Immature natural killer cell (primary cell): ENCODE measurements around the gene CD3E. TPM values are rescaled to one million over a fixed set of nuclear protein-coding genes. Genes with fewer than 3 reads are reported as not detected.

Source experiments
- polyA plus RNA-seq, 3 donors: library from polyadenylated mRNA; unstranded; fragments of 300-500 nt; fragmentation: Illumina TruSeq; gene quantifications; one replicate each; pipeline ENCODE4 v1.2.3, GENCODE V29; 2021

CD3E gene
- polyA plus RNA-seq, 3 donors from 2014 or later = 50.4 to 456 (median 296) TPM

Other genes with a start within 250 kb of the CD3E start
- gene TMPRSS4, start 227.7 kb upstream of the CD3E start, polyA plus RNA-seq = not detected
- 1 to 10 TPM in 1 of 3 donors, under 1 TPM in 1, not detected in 1; 0.49 to 1.1 TPM for gene SMIM35, start 217.8 kb upstream of the CD3E start, polyA plus RNA-seq
- gene SCN4B, start 151.9 kb upstream of the CD3E start, polyA plus RNA-seq = not detected
- gene SCN2B, start 128.1 kb upstream of the CD3E start, polyA plus RNA-seq = not detected
- gene JAML, start 79.7 kb upstream of the CD3E start, polyA plus RNA-seq = 10 to 100 TPM; 16.8 to 37.7 (median 26.3) TPM
- gene MPZL3, start 52.4 kb upstream of the CD3E start, polyA plus RNA-seq = 1 to 10 TPM; 4.2 to 5.2 (median 4.8) TPM
- gene MPZL2, start 40.4 kb upstream of the CD3E start, polyA plus RNA-seq = 1 to 10 TPM in 1 of 3 donors, under 1 TPM in 2; 0.17 to 1.5 (median 0.49) TPM
- 10 to 100 TPM; 19.8 to 97.2 (median 20.5) TPM for gene CD3D, start 38.0 kb downstream of the CD3E start, polyA plus RNA-seq
- gene CD3G, start 39.6 kb downstream of the CD3E start, polyA plus RNA-seq = 10 to 100 TPM in 2 of 3 donors, 1 to 10 TPM in 1; 4.1 to 40.7 (median 10.8) TPM
- gene UBE4A, start 54.9 kb downstream of the CD3E start, polyA plus RNA-seq = 10 to 100 TPM; 13.7 to 26.3 (median 14.1) TPM
- gene ATP5MG, start 96.9 kb downstream of the CD3E start, polyA plus RNA-seq = 100 to 1,000 TPM; 448 to 825 (median 551) TPM
- 10 to 100 TPM in 1 of 3 donors, 1 to 10 TPM in 2; 3.2 to 22.5 (median 6.6) TPM for gene KMT2A, start 131.8 kb downstream of the CD3E start, polyA plus RNA-seq
- under 1 TPM; 0.37 to 0.50 (median 0.50) TPM for gene TTC36, start 222.7 kb downstream of the CD3E start, polyA plus RNA-seq
- 10 to 100 TPM in 2 of 3 donors, 1 to 10 TPM in 1; 9.6 to 16.8 (median 10.8) TPM for gene TMEM25, start 226.5 kb downstream of the CD3E start, polyA plus RNA-seq